SH-SY5Y (cell line): ENCODE measurements around the gene PRR16.

ENCODE experiments used
- GATA2 ChIP-seq: IDR thresholded peaks from 2 replicates; pipeline ENCODE4 v1.6.1; 2011; ENCODE audit warnings: mild to moderate bottlenecking, low read depth, low read length
- GATA3 ChIP-seq: IDR thresholded peaks from 2 replicates; pipeline ENCODE4 v1.6.1; 2011; ENCODE audit warnings: low read depth, mild to moderate bottlenecking, low read length, moderate library complexity

Gene PRR16

GRCh38 chr5:120452471-120452870 is 11.6 kb upstream of the PRR16 start:
- TF ChIP-seq GATA2 (no peak), GATA3 (no peak)

DNA sequence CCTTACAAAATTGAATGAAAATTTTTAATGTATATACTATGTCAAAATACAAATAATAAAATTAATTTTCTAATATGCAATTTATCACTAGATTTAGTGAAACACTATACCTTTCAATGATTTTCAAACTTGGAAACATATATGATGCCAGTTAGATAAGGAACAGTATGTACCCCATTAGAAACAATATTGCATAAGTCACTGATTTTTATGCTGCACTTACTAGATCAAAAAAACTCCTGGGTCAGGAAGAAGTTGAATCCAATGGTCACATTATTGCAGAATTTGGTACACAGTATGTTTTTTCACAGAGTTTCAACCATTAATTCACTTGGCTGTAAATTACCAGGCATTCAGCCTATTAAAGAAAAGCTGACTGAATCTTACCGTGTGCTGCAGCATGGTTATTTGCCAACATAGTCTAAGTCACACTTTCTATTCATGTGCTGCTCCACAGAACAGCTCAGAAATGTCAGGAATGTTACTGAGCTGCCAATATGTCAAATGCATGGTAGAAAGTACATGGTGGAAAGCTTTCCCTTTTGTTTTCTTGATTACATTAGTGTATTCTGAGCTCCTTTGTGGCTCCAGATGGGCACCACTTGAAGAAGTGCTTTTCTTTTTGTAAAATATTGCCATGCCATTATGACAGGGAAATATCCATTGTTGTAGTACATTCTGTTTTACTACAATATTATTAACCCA is 9.9 kb upstream of the PRR16 start:
- no peak for TF ChIP-seq GATA3
- no peak for TF ChIP-seq GATA2

- TF ChIP-seq GATA3 (no peak), GATA2 (no peak)
Observed at GRCh38 chr5:120456006-120456405, 8.1 kb upstream of the PRR16 start.

DNA sequence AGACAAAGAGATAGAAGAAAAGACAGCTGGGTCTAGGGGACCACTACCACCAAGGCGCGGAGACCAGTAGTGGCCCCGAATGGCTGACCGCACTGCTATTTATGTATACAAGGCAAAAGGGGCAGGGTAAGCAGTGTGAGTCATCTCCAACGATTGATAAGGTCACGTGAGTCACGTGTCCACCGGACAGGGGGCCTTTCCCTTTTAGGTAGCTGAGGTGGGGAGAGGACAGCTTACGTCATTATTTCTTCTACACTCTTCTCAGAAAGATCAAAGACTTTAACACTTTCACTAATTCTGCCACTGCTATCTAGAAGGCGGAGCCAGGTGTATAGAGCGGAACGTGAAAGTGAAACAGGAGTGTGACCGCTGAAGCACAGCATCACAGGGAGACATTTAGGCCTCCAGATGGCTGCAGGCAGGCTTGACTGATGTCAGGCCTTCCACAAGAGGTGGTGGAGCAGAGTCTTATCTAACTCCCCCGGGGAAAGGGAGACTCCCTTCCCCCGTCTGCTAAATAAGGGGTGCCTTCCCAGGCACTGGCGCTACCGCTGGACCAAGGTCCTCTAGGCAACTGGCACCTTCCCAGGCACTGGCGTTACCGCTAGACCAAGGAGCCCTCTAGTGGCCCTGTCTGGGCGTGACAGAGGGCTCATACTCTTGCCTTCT is 6.1 kb upstream of the PRR16 start:
- TF ChIP-seq GATA3, result no peak
- no peak for TF ChIP-seq GATA2

GRCh38 chr5:120461251-120461650 is 2.8 kb upstream of the PRR16 start:
- TF ChIP-seq GATA2 (no peak), GATA3 (no peak)

DNA sequence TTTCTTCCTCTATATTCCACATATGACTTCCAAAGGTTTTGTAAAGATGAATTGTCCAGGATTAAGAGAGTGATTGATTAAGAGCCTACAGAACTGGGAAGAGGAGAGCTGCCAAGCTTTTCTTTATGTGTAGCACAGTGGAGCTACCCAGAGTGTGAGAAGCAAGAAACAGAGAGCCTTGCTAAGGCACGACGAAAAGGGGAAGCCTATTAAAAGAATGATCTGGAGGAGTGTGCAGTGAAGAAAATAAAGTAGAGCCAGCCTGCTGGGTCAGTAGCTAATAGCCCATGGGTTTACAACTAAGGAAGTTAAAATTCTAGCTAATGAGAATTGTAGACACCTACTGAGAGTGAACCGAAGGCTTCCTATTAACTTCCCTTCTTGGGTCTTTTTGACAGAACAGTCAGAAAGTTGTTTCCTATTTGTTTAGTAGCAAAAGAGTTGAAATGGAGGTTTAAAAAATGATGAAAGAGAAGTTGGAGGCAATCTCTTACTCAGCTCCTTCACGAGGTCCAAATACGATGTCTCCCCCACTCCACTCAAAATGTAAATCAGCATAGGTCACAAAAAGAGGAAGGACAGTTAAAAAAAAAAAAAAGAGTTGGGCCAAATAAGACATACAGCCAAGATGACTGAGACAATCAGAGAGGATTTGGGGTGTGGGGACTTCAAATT is 957 bp upstream of the PRR16 start:
- no peak for TF ChIP-seq GATA3

DNA sequence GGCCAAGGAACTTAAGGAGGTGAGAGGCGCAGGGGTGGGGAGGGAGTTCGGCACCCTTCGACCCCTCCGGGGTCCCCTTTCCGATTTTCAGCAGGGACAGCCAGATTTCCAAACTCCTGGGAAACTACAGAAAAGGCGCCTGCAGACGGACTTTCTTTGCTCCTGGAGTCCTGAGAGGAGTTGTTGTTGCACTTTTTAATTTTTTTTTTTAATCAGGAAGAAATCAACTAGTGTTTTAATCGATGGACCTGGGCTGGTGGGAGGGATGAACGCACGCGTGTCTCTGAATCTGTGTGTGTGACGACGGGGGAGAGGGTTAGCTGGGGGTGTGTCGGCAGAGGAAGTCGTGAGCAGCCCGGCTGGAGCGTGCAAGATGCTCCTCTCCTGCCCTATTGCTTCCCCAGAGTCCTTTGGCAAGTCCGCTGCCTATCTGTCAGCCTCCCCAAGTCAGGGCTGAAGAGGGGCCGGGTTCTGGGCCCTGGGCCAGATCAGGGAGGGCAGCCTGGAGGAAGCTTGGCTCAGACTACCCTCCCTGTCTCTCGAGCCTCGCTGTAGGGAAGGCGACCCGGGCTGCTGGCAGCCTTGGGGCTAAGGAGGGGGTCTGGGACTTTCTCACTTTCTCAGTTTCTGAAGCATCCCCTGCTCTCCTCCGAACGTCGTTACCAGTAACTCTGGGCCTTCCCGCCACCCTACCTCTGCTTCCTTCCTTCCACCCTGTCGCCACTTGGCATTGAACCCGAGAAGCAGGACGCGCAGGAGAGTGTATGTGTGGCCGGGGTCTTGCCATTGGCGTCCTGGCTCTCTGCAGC is 731 bp downstream of the PRR16 start:
- TF ChIP-seq GATA3, result no peak
- TF ChIP-seq GATA2, result no peak

DNA sequence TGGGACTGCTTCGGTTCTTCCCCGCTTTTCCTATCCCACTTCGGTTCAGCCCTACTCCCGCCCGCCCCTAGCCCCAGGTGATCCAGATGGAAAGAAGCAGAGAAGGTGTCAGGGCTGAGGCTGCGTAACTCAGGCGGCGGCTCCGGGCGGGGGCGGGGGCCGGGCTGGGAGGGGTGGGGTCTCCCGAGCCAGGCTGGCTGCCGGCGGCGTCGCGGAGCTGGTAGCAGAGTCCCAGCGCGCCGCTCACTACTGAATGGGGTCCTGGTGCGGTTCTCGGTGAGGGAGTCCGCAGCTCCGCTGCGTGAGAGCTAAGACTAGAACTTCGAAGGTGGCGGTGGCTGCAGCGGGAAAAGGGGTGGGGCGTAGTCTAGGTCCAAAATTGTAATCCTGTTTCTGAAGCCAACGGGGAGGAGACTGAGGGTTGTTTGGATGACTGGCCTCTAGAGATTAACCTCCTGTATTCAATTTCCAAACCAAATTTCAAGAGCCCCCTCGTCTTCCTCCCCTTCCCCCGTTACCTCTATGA is 1.4 kb downstream of the PRR16 start:
- TF ChIP-seq GATA2 (no peak), GATA3 (no peak)

GRCh38 chr5:120466341-120467006 is 2.4 kb downstream of the PRR16 start:
- TF ChIP-seq GATA2 (no peak), GATA3 (no peak)

DNA sequence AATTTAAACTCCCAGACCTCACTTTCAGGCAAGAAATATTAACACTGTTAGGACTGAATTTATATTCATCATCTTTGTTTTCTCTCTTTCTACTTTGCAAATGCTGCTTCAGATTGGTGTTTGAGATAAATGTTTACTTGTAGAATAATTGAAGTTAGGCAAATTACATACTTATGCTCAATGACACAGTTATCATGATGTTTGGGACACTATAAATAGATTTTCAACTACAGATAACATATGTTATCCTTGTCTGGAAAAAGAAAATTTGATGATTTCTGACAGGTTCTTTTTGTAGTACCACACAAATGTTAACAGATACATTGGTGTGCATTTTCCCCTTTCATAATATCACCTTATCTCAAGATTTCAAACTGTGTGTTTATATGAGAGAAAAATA is 7.9 kb downstream of the PRR16 start:
- TF ChIP-seq GATA3 (peak; percentile 66), GATA2 (peak; percentile 28; the same call in 1 of the 2 replicates)

- no peak for TF ChIP-seq GATA3
- no peak for TF ChIP-seq GATA2
Observed at GRCh38 chr5:120472911-120473310, 8.8 kb downstream of the PRR16 start.

DNA sequence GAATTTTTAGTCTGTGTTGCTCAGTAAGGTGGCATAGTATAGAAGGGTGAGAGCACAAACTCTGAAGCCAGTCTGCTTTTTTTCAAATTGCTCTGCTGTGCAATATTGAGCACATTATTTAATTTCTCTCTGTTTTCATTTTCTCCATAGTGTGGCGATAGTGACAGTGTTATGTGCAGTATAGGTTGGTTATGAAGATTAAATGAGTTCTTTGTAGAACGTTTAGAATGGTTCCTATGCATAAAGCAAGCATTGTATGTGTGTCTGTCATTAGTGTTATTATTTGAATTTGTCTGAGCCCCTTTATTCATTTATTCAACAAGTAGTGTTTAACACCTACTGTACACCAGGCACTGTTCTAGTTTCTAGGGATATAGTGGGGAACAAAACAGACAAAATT is 9.2 kb downstream of the PRR16 start:
- TF ChIP-seq GATA3 (no peak), GATA2 (no peak)

- TF ChIP-seq GATA2 (peak; percentile 77), GATA3 (peak; percentile 66)
Observed at GRCh38 chr5:120476063-120476462, 12.0 kb downstream of the PRR16 start.
